ENCODE results near the gene ANAPC7. TPM values are rescaled to one million over a fixed set of nuclear protein-coding genes. Genes with fewer than 3 reads are reported as not detected.

Gene ANAPC7
- polyA plus RNA-seq, 1 donor (not counting 4 experiments of a cell fraction or from before 2014, with no cell fraction given), result 68.2 TPM

- H2AFZ ChIP-seq (ENCODE audit: control insufficient read depth, low read length), result no peak overlapping the region
- no peak for FAIRE-seq
- dilution Hi-C loops (cut with MboI; ENCODE audit: extremely low pct_ligation_motif_present, low sequenced_read_pairs), result no loop called here
Measured at GRCh38 chr12:110349514-110350151, 53.9 kb downstream of the ANAPC7 start.

GRCh38 chr12:110349096-110349495, 54.4 kb downstream of the ANAPC7 start:
- H3K27ac ChIP-seq (ENCODE audit: control insufficient read depth, insufficient read depth, low read length), result no peak overlapping the region

More at GRCh38 chr12:110349514-110350151, 53.9 kb downstream of the ANAPC7 start:
- Histone ChIP-seq H4K20me1 (ENCODE audit: control insufficient read depth, extremely low read depth, insufficient read depth, low read length) (no peaks in the 10 kb centered on the region), H3K27me3 (ENCODE audit: control insufficient read depth, extremely low read depth, insufficient read depth, low read length) (no peaks in the 10 kb centered on the region), H3K9me3 (ENCODE audit: control insufficient read depth, low read depth, low read length) (no peaks in the 10 kb centered on the region), H3K79me2 (ENCODE audit: control insufficient read depth, insufficient read depth, low read length) (peaks cover 6% of the 10 kb centered on the region), H3K9me1 (ENCODE audit: control insufficient read depth, extremely low read depth, insufficient read depth, low read length) (no peaks in the 10 kb centered on the region), H3K27ac (ENCODE audit: control insufficient read depth, insufficient read depth, low read length) (no peak overlapping the region), H3K36me3 (ENCODE audit: control insufficient read depth in 2 of 2, extremely low read depth in 1 of 2, insufficient read depth in 2 of 2, low read length in 2 of 2) (peaks cover 44 to 53% of the 10 kb centered on the region in 2 experiments), H3K4me1 (ENCODE audit: control insufficient read depth, extremely low read depth, insufficient read depth, low read length) (peaks cover 15% of the 10 kb centered on the region), H3K4me2 (ENCODE audit: control insufficient read depth, extremely low read depth, insufficient read depth, low read depth, low read length) (no peak overlapping the region), H3K9ac (ENCODE audit: control insufficient read depth, extremely low read depth, insufficient read depth, low read length) (no peak overlapping the region), H3K4me3 (ENCODE audit: control insufficient read depth in 2 of 3, extremely low read depth in 1 of 3, insufficient read depth in 2 of 3, low read depth in 1 of 3, low read length in 3 of 3) (no peak overlapping the region)
- TF ChIP-seq EZH2 (IDR thresholded peaks at IDR 0.05; ENCODE audit: low read length) (no peak), CTCF (optimal IDR thresholded peaks at IDR 0.05 in 1 of 3, IDR thresholded peaks at IDR 0.05 in 1 of 3, conservative IDR thresholded peaks at IDR 0.05 in 1 of 3; ENCODE audit: extremely low read depth in 1 of 3, insufficient read depth in 2 of 3, low read length in 3 of 3) (no peak)
- no peak for DNase-seq (ENCODE audit: low read depth, low spot score)

More at GRCh38 chr12:110349096-110349495, 54.4 kb downstream of the ANAPC7 start:
- Histone ChIP-seq H3K4me3 (ENCODE audit: control insufficient read depth in 2 of 3, extremely low read depth in 1 of 3, insufficient read depth in 2 of 3, low read depth in 1 of 3, low read length in 3 of 3) (no peak overlapping the region), H3K9me3 (ENCODE audit: control insufficient read depth, low read depth, low read length) (no peaks in the 10 kb centered on the region), H3K9ac (ENCODE audit: control insufficient read depth, extremely low read depth, insufficient read depth, low read length) (no peak overlapping the region), H4K20me1 (ENCODE audit: control insufficient read depth, extremely low read depth, insufficient read depth, low read length) (no peaks in the 10 kb centered on the region), H3K4me1 (ENCODE audit: control insufficient read depth, extremely low read depth, insufficient read depth, low read length) (peaks cover 20% of the 10 kb centered on the region), H3K79me2 (ENCODE audit: control insufficient read depth, insufficient read depth, low read length) (peaks cover 6% of the 10 kb centered on the region), H2AFZ (ENCODE audit: control insufficient read depth, low read length) (no peak overlapping the region), H3K4me2 (ENCODE audit: control insufficient read depth, extremely low read depth, insufficient read depth, low read depth, low read length) (no peak overlapping the region), H3K36me3 (ENCODE audit: control insufficient read depth in 2 of 2, extremely low read depth in 1 of 2, insufficient read depth in 2 of 2, low read length in 2 of 2) (peaks cover 49 to 58% of the 10 kb centered on the region in 2 experiments), H3K27me3 (ENCODE audit: control insufficient read depth, extremely low read depth, insufficient read depth, low read length) (no peaks in the 10 kb centered on the region), H3K9me1 (ENCODE audit: control insufficient read depth, extremely low read depth, insufficient read depth, low read length) (no peaks in the 10 kb centered on the region)
- FAIRE-seq (no peak), DNase-seq (ENCODE audit: low read depth, low spot score) (no peak)
- dilution Hi-C loops (cut with MboI; ENCODE audit: extremely low pct_ligation_motif_present, low sequenced_read_pairs), result no loop called here
- TF ChIP-seq CTCF (optimal IDR thresholded peaks at IDR 0.05 in 1 of 3, IDR thresholded peaks at IDR 0.05 in 1 of 3, conservative IDR thresholded peaks at IDR 0.05 in 1 of 3; ENCODE audit: extremely low read depth in 1 of 3, insufficient read depth in 2 of 3, low read length in 3 of 3) (no peak), EZH2 (IDR thresholded peaks at IDR 0.05; ENCODE audit: low read length) (no peak)
